GM18517 (cell line): Measurements from ENCODE around the gene CDH10.

Experiments
- ATAC-seq: cut with Tn5 transposase; IDR thresholded peaks from one replicate; pipeline ENCODE4 v1.9.1; 2021; ENCODE audit warnings: mild to moderate bottlenecking, moderate library complexity; ENCODE audit not compliant: unreplicated experiment

The CDH10 gene

DNA sequence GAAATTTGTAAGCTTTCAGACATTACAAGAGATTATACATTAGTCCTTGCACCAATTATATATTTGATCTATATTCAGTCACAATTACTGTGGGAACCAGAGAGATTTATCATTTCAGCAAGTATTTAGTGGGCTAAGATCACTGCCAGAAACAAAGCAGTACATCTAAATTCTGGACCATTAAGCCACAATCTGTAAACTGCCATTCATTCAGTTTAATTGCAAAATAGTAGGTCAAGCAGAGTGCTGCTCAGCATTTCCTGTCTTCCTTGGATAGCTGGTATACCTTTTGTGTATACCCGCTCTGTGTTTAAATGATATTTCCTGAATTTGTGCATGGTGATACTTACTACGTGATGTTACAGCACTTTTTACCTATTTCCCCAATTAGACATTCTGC lies 42.6 kb downstream of the CDH10 start:
- ATAC-seq: no peak

- ATAC-seq: no peak
These were observed 45.8 kb downstream of the CDH10 start for GRCh38 chr5:24598956-24599355.

GRCh38 chr5:24595329-24595728 lies 49.4 kb downstream of the CDH10 start:
- no peak for ATAC-seq

DNA sequence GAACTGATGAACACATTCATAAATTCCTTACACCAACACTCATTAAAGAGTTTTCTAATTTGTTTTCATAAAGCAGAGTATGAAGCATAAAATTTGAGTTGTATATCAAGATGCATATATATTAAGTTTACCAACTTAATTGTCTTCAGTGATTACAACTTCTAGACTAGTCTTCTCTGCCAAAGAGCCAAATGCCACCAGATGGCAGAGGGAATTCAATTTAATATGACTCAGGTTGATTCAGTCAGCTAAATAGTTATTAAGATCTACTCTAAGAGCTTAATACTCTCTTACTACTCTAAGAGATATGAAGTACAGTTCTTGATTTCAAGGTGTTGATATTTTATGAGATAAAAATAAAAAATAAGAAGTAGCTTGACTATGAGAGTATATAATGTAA lies 53.4 kb downstream of the CDH10 start:
- ATAC-seq: no peak

- no peak for ATAC-seq
These were observed 55.2 kb downstream of the CDH10 start for GRCh38 chr5:24589566-24589965.

DNA sequence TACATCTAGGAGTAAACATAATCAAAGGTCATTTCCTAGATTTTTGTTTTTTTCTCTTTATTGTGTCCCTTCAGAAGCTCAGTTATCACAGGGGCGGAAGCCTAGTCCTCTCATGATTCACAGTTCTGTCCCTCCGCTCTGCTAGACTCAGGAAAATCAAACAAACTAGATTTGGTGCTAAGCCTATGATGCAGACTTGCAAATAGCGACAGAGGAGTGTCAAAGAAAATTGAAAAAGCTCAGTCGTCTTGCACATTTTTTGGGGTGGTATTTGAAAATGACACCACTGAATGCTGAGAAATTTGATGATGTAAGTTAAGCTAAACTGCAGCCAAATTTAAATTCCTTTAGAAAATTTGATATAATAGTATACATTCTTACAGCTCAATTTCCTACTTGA lies 59.0 kb downstream of the CDH10 start:
- no peak for ATAC-seq

GRCh38 chr5:24571302-24571701 lies 73.5 kb downstream of the CDH10 start:
- no peak for ATAC-seq

GRCh38 chr5:24566933-24567332 lies 77.8 kb downstream of the CDH10 start:
- ATAC-seq: no peak

GRCh38 chr5:24555229-24555628 lies 89.5 kb downstream of the CDH10 start:
- ATAC-seq: no peak

GRCh38 chr5:24547132-24547531 lies 97.6 kb downstream of the CDH10 start:
- ATAC-seq: no peak

DNA sequence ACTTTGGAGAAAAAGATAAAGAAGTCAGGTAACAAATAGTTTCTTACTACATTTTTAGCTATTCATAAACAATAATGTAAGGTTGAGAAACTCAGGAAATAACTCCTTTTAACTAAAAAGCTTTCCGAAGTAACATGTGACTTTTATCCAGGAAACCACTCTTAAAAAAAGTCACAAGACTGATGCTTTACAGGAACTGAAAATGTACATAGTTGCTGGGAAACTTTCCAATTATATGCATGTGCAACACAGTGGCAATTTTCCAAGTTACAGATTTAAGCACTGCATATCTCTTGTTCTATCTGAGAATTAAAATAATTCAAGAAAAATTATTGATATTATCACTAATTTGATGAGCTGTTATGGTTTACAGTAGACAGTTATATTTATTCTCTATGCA lies 105.2 kb downstream of the CDH10 start:
- ATAC-seq: no peak

- no peak for ATAC-seq
These were observed 106.4 kb downstream of the CDH10 start for GRCh38 chr5:24538346-24538745.

GRCh38 chr5:24535646-24536045 lies 109.1 kb downstream of the CDH10 start:
- no peak for ATAC-seq

DNA sequence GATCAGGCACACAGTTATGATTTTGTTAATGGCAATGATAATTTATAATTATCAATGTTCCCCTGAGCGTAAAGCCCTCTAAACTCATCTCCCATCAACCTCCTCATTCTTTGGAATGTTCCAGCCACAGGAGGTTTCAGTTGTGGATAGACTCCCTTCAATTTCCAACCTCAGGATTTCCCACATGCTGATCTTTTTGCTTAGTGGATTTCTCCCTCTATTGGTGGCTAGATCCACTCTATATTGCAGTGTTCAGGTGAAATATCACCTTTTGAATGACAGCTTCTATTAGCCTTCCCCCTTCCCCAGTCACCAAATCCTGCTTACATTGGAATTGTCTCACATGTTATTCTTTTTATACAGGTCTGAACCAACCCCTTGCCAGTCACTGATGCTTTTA lies 113.9 kb downstream of the CDH10 start:
- ATAC-seq: no peak

GRCh38 chr5:24525414-24525813 lies 119.4 kb downstream of the CDH10 start:
- no peak for ATAC-seq

GRCh38 chr5:24512423-24512822 lies 132.4 kb downstream of the CDH10 start:
- ATAC-seq: no peak

GRCh38 chr5:24510523-24510988 lies 134.2 kb downstream of the CDH10 start:
- ATAC-seq: no peak

GRCh38 chr5:24509943-24510342 lies 134.8 kb downstream of the CDH10 start:
- ATAC-seq: no peak

DNA sequence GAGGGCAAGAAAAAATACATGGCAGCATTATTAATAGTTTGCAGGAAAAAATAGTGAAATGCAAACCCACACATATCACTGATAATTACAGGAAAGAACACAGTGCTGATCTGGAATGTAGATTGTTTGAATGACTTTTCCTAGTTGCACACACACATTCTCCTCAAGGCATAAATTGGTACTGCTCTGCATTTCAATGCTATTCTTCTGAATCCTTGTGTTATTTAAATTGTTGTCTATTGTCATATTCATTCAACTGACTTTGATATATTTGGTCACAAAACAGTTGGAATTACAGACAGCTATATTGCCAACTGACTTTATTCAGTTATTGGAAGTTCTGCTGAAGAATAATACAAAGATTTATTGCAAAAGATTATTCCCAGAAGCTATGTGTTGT lies 139.5 kb downstream of the CDH10 start:
- no peak for ATAC-seq

- no peak for ATAC-seq
These were observed 147.1 kb downstream of the CDH10 start for GRCh38 chr5:24497591-24498157.

DNA sequence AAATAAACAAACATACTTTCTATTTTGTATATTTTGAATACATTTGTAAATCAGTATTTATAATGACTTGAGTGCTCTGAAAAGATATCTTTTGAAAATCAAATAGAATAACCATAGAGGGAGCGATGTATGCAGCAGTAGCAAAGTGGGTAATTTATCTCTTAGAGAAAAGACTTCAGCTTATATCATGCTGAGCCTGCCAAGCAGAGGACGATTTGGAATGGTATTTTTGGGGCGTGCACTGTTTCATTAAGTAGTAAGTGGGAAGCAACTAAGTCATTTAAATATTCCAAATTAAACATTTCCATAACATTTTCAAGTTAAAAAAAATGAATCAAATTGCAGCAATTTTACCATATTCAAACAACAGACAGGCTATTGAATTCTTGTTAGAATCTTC lies 147.6 kb downstream of the CDH10 start:
- ATAC-seq: no peak

GRCh38 chr5:24496268-24496667 lies 148.5 kb downstream of the CDH10 start:
- no peak for ATAC-seq

DNA sequence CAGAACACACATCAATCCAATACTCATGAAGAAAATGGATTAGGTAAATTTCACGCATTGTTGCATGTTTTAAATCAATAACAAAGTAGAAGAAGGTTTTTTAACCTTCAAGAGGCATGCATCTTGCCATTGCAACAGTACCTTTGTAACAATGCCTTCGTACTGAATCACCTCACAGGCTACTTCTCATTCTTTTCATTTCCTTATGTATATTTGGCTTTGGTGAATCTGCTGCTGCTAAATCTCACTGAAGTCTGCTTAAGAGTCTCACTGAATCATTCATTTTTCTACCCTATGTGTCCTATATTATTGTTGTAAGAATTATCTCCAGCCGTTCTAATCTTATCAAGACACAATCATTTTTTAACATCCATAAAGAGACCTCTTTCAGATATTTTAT lies 152.5 kb downstream of the CDH10 start:
- ATAC-seq: no peak
